Osteocyte (in vitro differentiated cells): ENCODE results near the gene LRRIQ4. TPM values are rescaled to one million over a fixed set of nuclear protein-coding genes. Genes with fewer than 3 reads are reported as not detected.

Source experiments
- total RNA-seq: library from RNA; stranded (reverse); gene quantifications from 2 replicates; pipeline ENCODE4 v1.2.1, GENCODE V29; 2021

The LRRIQ4 gene
- total RNA-seq, 1 donor from 2014 or later, result not detected

Other genes starting within 250 kb of the LRRIQ4 start
- 5.6 and 5.9 TPM in 2 replicates for gene MECOM, start 149.2 kb upstream of the LRRIQ4 start, total RNA-seq
- 1.5 TPM in 1 of 2 replicates, not detected in the other for gene TERC, start 47.8 kb upstream of the LRRIQ4 start, total RNA-seq
- 2.5 and 2.7 TPM in 2 replicates for gene ACTRT3, start 43.3 kb upstream of the LRRIQ4 start, total RNA-seq
- 16.7 and 17.2 TPM in 2 replicates for gene MYNN, start 39.5 kb upstream of the LRRIQ4 start, total RNA-seq
- 1.5 and 2.0 TPM in 2 replicates for gene LRRC34, start within 50 bp of the LRRIQ4 start, total RNA-seq
- not detected in 2 replicates for gene LRRC31, start 57.1 kb downstream of the LRRIQ4 start, total RNA-seq
- gene SAMD7, start 98.7 kb downstream of the LRRIQ4 start, total RNA-seq, result not detected in 2 replicates
- gene SEC62, start 153.9 kb downstream of the LRRIQ4 start, total RNA-seq, result 112 and 113 TPM in 2 replicates
- 0.27 TPM in 1 of 2 replicates, not detected in the other for gene GPR160, start 225.1 kb downstream of the LRRIQ4 start, total RNA-seq